DMS153 (cell line): ENCODE results near the gene ZNF70.
"Not testable (repeated sequence)": the region's sequence is repeated elsewhere in the genome, so short reads cannot be mapped to it uniquely, and the experiment has no call there.

Experiments used
- DNase-seq: peaks from one replicate; lab custom pipeline; 2025; lab: John Stamatoyannopoulos, UW

ZNF70 gene

DNA sequence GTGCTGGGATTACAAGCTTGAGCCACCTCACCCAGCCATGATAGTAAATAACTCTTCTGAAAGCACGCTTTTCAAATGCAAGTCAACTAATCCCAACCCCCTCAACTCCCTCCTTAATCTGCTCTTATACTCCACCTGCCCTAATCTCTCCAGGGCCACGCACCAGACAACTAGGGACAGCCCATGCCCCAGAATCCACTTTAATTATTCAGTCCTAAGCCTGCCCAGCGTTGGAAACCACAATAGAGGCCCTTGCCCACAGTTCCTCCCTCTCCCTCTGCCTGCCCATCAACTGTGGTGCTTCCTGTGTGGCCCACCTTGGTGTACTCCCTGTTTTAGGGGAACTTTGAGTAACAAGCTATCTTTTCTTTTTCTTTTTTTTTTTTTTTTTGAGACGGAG, 6.0 kb upstream of the ZNF70 start:
- DNase-seq, result no peak

GRCh38 chr22:23755711-23756110, 4.8 kb upstream of the ZNF70 start:
- no peak for DNase-seq

DNA sequence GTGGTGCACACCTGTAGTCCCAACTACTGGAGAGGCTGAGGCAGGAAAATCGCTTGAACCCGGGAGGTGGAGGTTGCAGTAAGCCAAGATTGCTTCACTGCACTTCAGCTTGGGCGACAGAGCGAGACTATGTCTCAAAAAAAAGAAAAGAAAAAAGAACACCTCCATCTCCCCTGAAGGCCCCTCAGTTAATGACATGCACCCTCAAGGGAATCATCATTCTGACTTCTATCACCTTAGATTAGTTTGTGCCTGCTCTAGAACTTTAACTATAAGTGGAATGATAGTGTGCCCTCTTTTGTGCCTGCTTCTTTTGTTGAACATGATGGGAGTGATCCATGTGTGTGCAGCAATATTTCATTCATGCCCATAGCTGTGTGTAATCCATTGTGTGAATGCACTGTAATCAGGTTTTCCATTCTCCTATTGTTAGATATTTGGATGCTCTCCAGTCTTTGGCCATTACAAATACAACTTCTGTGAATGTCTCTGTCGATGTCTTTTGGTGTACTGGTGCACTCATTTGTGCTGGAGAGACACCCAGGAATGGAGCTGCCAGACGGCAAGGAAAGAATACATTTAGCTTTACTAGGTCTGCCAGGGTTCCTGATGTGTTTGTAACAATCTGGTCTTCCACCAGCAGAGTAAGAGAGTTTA, 4.2 kb upstream of the ZNF70 start:
- no peak for DNase-seq

DNA sequence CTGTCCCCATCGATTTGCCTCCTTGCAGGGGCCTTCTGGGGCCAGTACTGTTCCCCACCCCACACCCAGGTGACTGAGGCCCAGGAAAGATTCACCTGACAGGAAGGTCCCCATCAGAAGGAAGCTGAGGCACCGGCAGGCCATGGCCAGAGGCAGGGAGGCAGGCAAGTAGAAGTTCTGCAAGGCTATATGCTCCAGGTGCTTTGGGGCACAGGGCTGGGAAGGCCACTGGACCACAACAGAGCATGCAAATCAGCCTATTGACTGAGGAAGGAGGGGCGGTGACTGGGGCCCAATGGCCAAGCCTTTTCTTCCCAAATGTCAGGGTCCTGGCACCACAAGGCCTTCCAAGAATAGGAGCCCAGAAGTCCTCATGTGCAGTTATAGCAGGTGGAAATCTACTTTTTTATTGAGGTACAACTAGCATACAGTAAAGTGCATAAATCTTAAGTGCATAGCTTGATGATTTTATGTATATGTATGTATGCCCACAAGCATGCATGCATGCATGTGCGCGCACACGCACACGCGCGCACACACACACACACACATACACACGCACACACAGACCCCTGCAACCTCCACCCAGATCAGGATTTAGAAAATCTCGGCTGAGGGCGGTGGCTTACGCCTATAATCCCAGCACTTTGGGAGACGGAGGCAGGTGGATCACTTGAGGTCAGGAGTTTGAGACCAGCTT, 3.5 kb upstream of the ZNF70 start, which contains the start of gene VPREB3:
Gene VPREB3, minus strand, starts transcription at position 206 of the 700 bp plus-strand sequence. Its CDS starts 62 bp downstream, at position 144.
- no peak for DNase-seq

DNA sequence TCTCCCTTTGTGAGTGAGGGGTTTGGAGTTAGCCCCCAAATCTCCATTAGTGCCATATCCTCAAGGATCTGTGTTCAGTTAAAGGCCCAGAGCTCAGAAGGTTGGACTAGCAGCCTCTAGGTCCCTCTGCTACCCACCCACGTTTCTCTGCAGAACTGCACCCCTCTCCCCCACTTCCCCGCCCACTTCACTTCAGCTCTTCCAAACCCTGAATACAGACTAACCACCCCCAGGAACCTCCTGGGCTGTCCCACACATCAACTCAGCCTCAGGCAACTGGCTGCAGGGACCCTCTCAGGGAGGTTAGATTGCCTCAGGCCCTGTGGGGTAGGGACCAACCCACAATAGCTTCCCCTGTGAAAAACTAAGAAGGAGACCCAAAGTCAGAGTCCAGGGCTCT, 2.5 kb upstream of the ZNF70 start:
- DNase-seq, result no peak

- no peak for DNase-seq
Observed at GRCh38 chr22:23752750-23753149, 1.8 kb upstream of the ZNF70 start.

GRCh38 chr22:23752090-23752691, 1.3 kb upstream of the ZNF70 start:
- no peak for DNase-seq

- DNase-seq, result no peak
Observed at GRCh38 chr22:23751441-23751996, 607 bp upstream of the ZNF70 start.

DNA sequence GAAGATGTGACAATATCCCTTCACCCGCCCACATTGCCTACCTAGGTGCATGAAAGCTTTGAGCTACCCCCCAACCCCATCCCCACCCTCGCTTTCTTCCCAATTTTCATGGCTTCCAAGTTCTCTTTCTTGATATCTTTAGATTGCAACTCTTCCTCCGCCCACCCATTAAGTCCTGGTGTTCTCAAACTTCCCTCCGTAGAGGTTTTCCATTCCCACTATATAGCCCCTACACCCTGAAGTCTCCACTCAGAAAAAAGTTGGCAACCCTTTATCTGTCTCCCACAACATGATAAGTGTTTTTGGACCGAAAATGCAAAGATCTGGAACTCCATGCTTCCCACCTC, 572 bp downstream of the ZNF70 start:
- no peak for DNase-seq

DNA sequence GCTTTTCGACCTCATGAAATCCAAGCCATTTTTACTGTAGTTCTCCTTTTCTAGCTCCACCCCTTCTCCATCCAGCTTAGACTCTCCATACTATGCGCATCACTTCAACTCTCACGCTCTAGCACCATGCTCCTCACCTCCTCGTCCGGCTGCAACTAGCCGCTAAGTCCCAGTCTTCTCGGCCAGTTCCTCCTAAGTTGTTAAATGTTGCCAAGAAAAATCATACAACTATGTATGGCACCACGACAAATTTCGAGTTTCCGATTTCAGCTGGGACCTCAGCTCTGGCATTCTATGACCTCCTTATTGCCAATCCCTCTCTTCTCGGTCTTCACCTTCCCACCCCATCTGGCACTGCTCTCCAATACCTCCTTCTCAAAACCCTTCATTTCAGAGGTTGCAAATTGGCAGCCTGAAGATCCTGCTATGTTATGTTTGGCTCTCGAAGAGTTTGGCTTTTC, 1.0 kb downstream of the ZNF70 start:
- DNase-seq, result no peak

GRCh38 chr22:23745791-23746190, 5.1 kb downstream of the ZNF70 start:
- no peak for DNase-seq

- DNase-seq, result no peak
Observed at GRCh38 chr22:23744485-23744884, 6.4 kb downstream of the ZNF70 start.

DNA sequence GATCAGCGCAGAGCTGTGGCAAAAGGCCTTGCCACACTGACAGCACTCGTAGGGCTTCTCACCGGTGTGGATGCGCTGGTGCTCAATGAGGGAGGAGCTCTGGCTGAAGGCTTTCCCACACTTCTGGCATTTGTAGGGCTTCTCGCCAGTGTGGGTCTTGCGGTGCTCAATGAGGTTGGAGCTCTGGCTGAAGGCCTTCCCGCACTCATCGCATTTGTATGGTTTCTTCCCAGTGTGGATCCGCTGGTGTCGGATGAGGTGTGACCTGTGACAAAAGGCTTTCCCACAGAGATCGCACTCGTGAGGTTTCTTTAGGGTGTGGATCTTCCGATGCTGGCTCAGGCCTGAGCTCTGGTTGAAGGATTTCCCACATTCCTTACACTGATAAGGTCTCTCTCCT, 6.9 kb downstream of the ZNF70 start:
- DNase-seq, result no peak

DNA sequence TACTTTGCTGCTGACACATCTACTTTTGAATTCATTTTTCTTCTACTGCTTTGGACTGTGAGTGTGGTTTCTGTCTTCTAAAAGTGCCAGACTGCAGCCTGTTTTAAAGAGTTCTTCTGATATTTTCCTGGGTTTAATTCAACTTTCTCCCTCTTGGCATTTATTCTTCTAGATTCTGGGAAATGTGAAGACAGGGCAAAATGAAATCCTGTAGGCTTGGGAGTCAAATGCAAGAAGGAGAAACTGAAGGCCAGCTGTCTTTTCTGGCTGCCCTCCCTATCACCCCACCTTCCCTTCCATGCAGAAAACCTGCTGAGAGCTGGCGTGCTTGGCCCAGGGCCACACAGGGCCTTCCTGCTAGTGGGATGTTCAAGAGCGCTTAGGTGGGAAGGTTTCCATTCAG, 7.6 kb downstream of the ZNF70 start:
- no peak for DNase-seq

- DNase-seq, result no peak
Observed at GRCh38 chr22:23742505-23743264, 8.2 kb downstream of the ZNF70 start.

- DNase-seq, result no peak
Observed at GRCh38 chr22:23737696-23738095, 13.2 kb downstream of the ZNF70 start.

DNA sequence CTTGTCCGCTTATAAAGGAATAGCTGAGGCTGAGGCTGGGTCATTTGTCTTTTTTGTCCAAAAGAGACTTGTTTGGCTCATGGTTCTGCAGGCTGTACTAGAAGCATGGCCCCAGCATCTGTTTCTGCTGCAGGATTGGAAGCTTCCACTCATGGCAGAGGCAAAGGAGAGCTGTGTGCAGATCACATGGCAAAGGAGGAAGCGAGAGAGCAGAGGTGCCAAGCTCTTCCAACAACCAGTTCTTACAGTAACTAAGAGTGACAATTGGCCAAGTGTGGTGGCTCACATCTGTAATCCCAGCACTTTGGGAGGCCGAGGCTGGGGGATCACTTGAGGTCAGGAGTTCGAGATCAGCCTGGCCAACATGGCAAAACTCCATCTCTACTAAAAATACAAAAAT, 22.8 kb downstream of the ZNF70 start:
- DNase-seq, result not testable (repeated sequence)

DNA sequence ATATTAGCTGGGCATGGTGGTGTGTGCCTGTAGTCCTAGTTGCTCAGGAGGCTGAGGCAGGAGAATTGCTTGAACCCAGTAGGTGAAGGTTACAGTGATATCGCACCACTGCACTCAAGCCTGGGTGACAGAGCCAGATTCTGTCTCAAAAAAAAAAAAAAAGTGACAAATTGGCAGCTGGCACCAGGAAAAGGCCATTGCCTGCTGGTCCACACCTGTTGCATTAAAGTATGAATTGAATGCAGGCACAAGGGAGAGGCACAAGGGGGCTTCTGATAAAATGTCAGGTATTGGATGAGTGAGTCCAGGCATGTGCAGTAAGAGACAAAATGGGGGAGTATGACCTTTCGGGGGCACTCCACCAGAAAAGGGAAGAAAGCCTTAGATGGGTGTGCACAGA, 28.2 kb downstream of the ZNF70 start:
- DNase-seq, result no peak

DNA sequence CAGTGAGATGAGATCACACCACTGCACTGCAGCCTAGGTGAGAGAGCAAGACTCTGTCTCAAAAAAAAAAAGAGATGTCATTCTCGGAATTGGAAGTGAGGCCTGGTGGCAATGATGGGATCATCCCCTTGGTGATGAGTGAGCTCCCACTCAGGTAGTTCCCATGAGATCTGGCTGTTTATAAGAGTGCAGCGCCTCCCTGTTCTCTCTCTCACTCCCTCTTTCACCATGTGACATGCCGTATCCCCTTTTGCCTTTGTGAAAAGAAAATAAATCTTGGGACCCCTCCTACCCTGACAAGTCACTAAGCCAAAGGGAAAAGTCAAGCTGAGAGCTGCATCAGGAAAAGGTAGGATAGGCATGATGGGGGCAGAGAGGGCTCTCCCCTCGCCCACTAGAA, 28.8 kb downstream of the ZNF70 start:
- no peak for DNase-seq

GRCh38 chr22:23720855-23721254, 30.1 kb downstream of the ZNF70 start:
- no peak for DNase-seq

DNA sequence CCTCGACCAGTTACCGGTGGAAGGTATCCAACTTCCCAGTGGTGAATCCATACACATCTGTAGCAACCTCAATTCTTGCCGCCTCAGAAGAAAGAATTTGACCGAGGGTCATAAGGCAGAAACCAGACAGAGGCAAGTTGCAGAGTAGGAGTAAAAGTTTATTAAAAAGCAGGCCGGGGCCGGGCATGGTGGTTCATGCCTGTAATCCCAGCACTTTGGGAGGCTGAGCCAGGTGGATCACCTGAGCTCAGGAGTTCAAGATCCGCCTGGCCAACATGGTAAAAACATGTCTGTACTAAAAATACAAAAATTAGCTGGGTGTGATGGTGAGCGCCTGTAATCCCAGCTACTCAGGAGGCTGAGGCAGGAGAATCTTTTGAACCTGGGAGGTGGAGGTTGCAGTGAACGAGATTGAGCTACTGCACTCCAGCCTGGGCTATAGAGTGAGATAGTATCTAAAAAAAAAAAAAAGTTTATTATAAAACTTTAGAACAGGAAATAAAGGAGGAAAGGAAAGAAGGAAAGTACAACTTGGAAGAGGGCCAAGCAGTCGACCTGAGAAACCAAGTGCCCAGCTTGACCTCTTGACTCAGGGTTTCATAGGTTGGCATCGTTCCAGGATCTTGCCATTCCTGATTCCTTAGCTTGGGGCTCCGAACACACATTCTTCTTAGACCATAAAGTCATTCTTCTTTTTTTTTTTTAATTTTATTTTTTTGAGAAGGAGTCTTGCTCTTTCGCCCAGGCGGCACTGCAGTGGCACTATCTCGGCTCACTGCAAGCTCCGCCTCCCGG, 32.3 kb downstream of the ZNF70 start:
- no peak for DNase-seq
